ENCODE measurements around the gene CYP2E1.
"Not testable (repeated sequence)": the region's sequence is repeated elsewhere in the genome, so short reads cannot be mapped to it uniquely, and the experiment has no call there.

Gene CYP2E1

DNA sequence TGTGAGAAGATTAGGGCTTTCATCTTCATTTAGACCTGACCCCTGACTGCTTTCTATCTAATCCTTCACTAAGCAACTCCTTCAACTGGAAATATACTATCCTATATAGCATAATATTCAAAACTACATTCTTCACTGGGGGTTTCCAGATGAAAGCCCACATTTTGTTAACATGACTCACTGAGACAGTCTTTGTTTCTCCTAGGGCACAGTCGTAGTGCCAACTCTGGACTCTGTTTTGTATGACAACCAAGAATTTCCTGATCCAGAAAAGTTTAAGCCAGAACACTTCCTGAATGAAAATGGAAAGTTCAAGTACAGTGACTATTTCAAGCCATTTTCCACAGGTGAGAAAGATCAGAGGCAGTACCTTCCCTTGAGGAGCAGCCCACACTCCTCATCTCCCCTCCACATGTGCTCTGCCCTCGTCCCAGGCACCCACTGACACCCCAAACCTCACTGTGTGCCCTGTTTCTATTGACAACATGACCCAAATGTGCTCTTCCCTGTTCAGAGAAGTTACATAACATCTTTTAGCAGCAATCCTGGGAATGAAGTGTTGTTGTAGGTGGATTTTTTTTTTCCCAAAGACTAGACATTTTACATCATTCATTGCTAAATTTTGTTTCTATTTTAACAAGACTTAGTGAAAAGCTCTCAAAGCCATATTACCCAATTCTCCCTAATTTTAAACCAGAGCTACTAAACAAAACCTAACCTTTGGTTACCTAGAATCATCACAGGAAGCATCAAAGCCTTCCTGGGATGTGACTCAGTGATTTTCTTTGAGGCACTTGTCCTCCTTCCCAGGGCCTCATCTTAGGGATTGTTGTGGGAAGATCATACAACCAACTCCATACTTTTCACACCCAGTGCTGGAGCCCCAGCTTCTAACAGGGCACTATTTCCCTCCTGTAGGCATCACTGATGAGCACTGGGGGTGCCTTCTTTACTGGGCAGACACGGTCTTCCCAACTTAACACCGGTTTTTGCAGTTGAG, 10.7 kb downstream of the CYP2E1 start:
- no peak for TF ChIP-seq CTCF (IDR thresholded peaks at IDR 0.05; ENCODE audit: insufficient read depth, low read depth, low read length, missing control alignments)
- no peak for DNase-seq (ENCODE audit: low read depth)
- H3K4me3 ChIP-seq (ENCODE audit: low read length): no peak overlapping the region

GRCh38 chr10:133541441-133541975, 14.3 kb downstream of the CYP2E1 start:
- H3K4me3 ChIP-seq (ENCODE audit: low read length); DNase-seq (ENCODE audit: low read depth): not testable (repeated sequence)

DNA sequence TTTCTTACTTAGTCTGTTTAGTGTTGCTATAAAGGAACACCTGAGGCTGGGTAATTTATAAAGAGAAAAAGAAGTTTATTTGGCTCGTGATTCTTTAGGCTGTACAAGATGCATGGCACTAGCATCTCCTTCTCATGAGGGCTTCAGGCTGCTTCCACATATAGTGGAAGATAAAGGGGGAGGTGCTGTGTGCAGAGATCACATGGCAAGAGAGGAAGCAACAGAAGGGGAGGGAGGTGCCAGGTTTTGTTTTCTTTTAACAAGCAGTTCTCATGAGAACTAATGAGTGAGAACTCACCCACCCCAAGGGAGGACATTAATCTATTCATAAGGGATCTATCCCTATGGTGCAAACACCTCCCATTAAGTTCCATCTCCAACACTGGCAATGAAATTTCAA, 17.3 kb downstream of the CYP2E1 start:
- DNase-seq (ENCODE audit: low read depth): no peak
- TF ChIP-seq CTCF (IDR thresholded peaks at IDR 0.05; ENCODE audit: insufficient read depth, low read depth, low read length, missing control alignments): no peak
- H3K4me3 ChIP-seq (ENCODE audit: low read length): no peak overlapping the region

DNA sequence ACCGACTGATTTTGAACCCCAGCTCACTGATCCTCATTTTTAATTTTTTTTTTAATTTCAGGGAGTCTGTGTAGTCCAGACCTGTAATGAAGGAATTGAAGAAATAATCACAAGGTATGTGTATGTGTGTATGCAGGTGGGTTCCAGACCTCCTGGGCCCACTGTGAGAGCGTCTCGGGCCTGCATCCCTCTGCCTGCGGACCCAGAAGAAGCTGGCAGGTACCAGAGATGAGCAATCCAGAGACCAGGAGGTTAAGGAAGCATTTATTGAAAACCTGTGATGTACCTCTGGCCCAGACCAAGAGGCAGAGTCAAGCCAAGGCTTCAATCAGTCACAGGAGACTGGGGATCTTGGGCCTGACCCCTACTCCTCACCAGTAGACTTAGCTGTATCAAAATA, 27.4 kb downstream of the CYP2E1 start:
- TF ChIP-seq CTCF (IDR thresholded peaks at IDR 0.05; ENCODE audit: insufficient read depth, low read depth, low read length, missing control alignments): no peak
- DNase-seq (ENCODE audit: low read depth): no peak
- H3K4me3 ChIP-seq (ENCODE audit: low read length): no peak overlapping the region

- H3K4me3 ChIP-seq (ENCODE audit: low read length): no peak overlapping the region
- DNase-seq (ENCODE audit: low read depth): no peak
- TF ChIP-seq CTCF (IDR thresholded peaks at IDR 0.05; ENCODE audit: insufficient read depth, low read depth, low read length, missing control alignments): no peak
Observed at GRCh38 chr10:133555521-133555920, 28.4 kb downstream of the CYP2E1 start.

DNA sequence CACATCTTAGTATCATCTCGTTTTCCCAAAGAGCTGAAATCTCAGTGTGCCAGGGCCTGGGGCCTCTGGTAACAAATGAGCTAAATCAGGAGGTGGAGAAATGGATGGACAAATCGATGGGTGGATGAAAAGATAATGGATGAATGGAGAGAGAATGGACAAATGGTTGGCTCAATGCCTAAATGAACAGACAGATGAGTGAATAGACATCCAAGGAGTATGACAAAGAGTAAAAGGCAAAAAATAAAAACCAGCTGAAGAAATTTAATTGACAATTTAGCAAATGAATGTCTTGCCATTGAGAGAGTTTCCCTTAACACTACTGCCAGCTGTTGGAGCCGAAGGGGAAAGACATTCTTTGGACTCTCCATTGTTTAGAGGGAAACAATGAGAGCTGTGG, 30.2 kb downstream of the CYP2E1 start:
- H3K4me3 ChIP-seq (ENCODE audit: low read length): no peak overlapping the region
- no peak for TF ChIP-seq CTCF (IDR thresholded peaks at IDR 0.05; ENCODE audit: insufficient read depth, low read depth, low read length, missing control alignments)
- DNase-seq (ENCODE audit: low read depth): no peak

- no peak overlapping the region for H3K4me3 ChIP-seq (ENCODE audit: low read length)
- no peak for DNase-seq (ENCODE audit: low read depth)
- no peak for TF ChIP-seq CTCF (IDR thresholded peaks at IDR 0.05; ENCODE audit: insufficient read depth, low read depth, low read length, missing control alignments)
Observed at GRCh38 chr10:133559216-133559615, 32.1 kb downstream of the CYP2E1 start.
